Stimulated activated CD4-positive, alpha-beta T cell treated with anti-CD3 and anti-CD28 coated beads, Interleukin-15, amount 100 ng/mL, for 48 hours (primary cell): ENCODE data around the gene GABRB3.

Experiments used
- DNase-seq, 2 donors: peaks; one replicate each; pipeline ENCODE4 v3.0.0-alpha.2; 2020; ENCODE audit warnings: low read depth in 2 of 2

The GABRB3 gene

GRCh38 chr15:26676115-26676514 is 96.8 kb downstream of the GABRB3 start:
- DNase-seq = no peak

DNA sequence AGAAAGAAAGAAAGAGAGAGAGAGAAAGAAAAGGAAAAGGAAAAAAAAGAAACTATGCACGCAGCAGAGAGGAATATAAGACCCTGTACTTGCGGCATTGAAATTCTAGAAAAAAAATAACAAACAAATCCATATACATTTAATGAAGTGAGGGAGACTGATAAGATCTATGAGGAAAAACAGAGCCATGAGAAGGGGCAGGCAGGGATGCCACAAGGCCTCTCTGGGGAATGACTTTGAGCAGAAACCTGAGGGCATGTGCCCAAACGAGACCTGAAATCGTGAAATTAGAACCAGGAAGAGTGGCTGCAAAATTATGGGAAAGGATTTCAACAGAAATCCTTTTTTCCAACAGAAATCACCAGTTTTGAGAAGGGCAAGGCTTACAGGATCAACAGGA is 98.4 kb downstream of the GABRB3 start:
- no peak for DNase-seq

DNA sequence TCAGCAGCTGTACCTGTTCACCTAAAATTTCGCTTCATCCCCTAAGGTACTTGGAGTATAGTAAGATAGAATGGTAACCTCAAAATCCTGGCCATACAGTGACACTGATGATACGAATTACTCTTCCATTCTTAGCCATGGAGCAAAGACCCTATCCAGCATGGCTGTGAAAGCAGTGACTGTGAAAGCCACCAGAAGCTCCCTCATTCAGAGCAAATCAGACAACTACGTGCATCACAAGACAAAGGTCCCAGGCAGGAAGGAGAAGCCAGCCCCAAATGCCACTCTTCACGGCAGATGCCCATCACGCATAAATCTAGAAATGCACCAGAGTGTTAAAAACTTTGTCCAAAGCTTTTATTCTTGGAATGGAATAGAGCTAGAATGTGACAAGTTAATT is 99.4 kb downstream of the GABRB3 start:
- no peak for DNase-seq

GRCh38 chr15:26670116-26670515 is 102.8 kb downstream of the GABRB3 start:
- no peak for DNase-seq

DNA sequence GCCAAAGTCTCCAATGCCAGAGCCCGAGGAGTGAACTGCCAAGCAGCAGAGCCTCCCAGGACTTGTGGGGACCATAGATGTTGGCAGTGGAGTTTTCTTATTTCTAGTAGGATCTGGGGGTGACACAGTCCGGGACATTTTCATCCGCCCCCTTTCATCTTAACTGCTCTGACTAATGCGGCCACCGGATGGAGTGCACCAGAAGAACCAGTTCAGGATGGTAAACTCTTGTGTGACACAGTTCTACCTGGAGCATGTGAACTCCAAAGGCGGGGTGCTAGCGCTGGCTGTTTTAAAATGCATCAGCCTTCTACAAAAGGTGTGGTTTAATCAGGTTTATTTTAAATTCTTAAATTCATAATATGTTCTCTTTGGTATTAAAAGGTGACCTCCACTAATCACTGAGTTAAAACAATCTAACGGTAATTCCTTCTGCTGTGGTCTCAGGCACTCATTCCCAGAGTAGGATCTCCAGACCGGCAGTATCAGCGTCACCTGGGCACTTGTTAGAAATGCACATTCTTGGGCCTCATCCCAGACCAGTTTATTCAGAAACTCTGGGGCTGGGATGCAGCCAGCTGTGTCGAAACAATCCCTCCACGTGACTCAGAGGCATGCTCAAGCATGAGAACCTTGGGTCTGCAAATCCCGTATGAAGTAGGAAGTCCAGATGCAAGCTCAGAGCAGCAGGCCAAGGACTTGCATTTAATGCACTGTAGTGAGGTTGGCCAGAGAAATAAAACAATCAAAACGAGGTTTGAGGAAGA is 105.5 kb downstream of the GABRB3 start:
- no peak for DNase-seq

DNA sequence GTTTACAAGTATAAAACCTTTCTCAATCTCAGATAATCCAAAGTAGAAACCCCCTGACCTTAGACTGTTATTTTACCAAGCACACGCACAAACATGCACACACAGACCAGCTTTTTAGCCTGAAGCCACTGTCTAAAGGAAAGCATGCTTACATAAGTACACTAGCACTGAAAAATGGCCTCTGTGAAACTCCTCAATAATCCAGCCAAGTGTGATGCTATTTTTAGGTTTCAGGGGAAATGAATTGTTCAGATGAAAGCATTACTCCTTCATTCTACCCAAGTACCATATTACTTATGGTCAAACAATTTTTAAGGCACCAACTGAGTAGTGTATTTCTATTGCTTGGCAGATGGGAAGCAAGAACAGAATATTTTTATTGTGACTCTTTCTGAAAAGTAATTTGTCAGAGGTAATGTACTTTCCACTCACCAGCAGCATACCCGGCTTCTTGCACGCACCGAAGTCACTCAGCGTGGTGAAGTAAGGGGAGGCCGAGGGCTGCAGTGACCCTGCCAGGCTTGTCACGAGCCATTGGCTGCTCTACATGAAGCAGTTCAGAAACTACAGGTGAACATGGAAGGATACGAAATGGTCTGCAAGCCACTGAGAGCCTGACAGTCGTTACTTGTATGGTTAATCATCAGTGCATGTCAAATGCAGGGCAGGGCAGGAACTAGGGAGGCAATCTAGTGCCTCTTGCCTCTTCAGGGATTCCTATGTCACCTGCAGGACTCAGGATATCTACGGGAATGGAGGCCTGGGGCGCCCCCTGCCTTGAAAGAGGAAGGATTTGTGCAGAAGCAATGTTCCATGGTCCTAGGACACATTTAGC is 106.7 kb downstream of the GABRB3 start:
- DNase-seq = no peak

GRCh38 chr15:26662283-26662682 is 110.6 kb downstream of the GABRB3 start:
- no peak for DNase-seq

DNA sequence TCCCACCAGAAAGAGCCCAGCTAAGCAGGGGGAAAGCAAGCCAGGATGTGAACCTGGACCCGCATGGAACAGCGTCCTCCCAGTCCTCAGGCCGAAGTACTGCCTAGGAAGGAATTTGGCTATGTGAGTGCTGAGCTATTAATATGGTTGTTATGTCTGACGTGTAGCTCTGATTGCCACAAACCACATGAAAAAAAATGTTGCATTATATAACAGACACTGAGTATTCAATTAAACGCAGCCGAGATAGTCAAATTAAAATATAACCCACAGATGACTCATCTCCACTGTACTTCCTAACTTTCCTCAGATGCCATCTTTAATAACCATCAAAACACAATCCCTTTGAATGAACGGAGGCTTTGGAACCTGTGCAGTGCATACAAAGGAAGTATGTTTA is 111.1 kb downstream of the GABRB3 start:
- no peak for DNase-seq

DNA sequence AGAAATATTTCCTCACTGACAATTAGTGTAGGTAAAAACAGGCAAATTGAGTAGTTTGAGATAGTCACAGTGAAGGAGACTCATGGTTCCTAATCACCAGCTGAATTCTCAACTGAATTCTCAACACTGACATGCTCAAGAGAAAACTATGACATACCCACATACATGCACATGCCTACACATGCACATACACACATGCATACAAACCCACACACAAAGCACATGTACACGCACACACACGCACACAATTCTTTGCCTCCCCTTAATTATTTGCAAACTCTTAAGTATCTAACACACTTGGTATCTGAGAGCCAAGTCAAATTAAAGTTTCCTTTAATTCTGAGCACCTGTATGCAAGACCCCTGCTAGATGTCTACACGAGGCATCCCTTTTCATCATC is 111.8 kb downstream of the GABRB3 start:
- no peak for DNase-seq

DNA sequence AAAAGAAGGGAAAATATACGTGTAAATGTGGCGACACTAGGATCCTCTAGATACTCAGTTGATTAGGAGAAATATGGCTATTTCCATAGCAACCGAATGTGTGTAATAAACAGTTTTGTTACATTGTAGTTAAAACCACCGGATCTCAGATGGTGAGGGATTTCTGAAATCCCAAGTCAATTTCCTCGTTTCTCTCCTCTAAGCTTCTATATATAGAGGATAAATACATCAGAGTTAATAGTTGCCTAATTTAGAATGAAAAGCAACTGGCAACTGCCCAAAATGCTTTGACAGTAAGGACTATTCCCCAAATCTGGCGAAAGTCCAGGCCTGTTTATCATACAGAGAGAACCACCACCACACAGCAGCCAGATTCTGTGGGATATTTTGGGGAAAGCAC is 112.6 kb downstream of the GABRB3 start:
- no peak for DNase-seq

DNA sequence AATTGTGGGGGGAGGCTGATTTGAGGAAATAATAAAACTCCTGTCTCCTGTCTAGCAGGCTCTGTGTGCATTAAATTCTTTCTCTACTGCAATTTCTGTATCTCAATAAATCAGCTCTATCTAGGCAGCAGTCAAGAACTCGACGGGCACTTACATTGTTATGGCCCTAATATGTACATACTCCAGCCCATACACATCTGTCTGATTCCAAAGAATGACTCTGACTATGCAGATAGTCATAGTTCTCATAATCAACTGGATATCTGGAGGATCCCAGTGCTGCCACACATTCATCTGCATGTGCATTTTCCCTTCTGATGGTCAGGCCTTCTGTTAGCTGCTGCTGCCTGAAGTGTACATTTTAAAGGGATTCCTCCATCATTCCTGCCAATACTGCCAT is 114.6 kb downstream of the GABRB3 start:
- no peak for DNase-seq

- DNase-seq = no peak
These were observed 116.8 kb downstream of the GABRB3 start for GRCh38 chr15:26656080-26656479.

- no peak for DNase-seq
These were observed 121.0 kb downstream of the GABRB3 start for GRCh38 chr15:26651909-26652308.

DNA sequence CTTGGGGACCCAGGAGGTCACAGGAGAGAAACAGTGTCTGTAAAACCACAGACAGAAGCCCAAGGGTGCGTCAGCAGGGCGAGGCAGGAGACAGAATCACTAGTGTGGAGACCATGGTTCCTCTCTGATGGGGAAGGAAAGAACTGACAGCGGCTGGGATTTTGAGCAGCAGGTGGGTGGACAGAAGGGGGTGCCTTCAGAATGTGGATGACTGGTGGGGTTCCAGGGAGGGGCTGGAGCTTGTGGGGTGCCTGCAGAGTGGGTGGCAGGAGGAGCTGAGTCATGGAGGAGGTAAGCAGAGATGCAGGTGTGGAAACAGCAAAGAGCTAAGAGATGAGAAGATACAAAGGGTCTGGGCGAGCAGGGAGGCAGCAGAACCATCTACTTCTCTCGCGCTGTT is 124.2 kb downstream of the GABRB3 start:
- no peak for DNase-seq

- no peak for DNase-seq
These were observed 127.9 kb downstream of the GABRB3 start for GRCh38 chr15:26644948-26645347.

DNA sequence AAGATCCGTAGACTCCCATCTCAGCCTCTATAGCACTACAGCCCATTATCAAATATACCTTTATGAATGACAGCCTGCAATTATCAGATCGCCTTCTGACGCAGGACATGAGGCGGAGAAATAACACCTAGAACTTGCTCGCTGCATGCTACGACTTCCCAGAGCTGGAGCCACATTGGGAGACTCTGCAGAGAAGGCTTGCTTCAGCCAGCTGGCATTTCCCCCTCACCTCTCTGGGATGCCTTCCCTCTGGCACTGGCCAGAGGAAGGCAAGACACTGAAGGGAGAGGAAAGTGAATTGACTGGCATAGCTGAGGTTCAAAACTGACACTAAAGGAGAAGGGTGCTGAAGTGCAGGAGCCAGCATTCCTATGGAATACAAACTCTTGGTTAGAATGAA is 131.7 kb downstream of the GABRB3 start:
- no peak for DNase-seq

DNA sequence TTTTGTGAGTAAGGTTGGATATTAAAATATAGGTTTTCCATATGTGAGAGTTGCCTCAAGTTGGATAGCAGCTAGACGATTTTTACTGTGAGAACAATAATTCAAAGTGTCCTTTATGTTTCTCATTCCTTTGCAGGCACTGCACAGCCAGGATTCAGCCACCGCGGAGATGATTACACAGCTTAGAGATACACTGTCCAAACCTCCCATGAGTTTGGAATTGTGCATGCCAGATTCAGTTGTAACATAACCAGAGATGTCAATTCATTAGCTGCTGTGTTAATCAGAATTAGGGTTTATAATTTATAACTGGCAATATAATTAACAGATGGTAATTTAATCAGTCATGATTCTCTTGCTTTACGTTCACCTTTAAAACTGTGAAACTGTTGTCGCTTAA is 132.3 kb downstream of the GABRB3 start:
- DNase-seq = no peak

DNA sequence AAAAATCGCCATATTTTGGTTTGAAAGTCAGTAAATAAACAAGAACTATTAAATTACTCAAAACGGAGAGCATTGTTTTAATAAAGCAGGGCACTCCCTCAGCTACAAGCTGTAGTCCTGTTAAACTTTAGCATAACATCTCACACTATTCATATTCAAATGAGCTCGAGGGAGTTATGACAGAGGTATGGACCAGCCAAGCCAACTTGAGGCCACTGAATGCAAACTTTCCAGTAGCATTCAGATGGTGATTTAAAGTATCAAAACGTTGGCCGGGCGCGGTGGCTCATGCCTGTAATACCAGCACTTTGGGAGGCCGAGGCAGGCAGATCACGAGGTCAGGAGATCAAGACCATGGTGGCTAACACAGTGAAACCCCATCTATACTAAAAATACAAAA is 132.9 kb downstream of the GABRB3 start:
- no peak for DNase-seq

DNA sequence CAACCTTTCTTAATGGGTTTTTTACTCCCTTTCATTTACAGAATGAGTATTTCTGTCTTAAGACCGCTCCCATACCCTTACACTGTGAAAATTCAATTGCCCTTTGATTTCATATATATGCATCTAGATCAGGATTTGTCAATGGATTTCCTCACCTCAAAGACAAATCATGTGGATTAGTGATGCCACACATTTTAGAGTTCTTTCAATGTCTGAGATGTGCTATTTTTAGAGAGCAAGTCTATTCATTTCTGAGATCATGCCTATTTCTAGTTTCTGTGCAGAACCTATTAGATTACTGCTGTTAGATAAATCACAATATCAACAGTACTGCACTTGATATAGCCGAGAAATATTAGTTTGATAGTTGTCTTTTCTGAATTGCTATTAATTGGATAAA is 137.3 kb downstream of the GABRB3 start:
- DNase-seq = no peak

DNA sequence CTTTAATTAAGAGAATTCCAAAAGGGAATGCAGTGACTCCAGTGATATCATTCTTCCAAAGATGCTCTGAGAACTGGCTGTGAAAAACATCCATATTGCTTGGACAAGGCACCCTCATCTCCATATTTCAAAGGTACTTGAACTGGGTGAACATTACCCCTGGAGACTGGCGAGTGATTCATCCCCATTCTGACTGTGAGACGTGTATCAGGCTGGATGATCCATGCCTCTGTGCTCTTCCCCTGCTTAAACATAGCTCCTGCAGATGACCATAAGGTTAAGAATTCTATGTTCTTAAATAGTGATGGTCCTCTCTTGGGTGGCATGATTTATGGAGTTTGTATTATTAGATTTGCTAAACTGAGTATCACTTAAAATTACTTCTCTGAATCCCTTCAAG is 137.8 kb downstream of the GABRB3 start:
- DNase-seq = no peak

DNA sequence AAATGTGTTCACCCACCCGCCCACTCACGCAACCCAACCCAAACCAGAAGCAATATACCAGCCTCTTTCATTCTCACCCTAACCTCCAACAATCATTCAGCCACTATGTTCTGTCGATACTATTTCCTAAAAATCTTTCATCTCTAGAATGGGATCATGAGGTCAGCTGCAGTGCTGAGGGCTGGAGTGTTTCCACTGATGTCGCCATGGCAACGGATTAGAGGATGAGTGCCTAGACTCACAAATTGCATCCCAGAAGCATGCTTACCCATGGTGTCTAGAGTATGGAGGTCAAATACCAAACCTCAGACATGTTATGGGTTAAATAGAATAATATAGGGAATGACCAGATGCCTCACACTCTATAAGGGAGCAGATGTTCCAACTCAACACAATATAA is 138.5 kb downstream of the GABRB3 start:
- DNase-seq = no peak

DNA sequence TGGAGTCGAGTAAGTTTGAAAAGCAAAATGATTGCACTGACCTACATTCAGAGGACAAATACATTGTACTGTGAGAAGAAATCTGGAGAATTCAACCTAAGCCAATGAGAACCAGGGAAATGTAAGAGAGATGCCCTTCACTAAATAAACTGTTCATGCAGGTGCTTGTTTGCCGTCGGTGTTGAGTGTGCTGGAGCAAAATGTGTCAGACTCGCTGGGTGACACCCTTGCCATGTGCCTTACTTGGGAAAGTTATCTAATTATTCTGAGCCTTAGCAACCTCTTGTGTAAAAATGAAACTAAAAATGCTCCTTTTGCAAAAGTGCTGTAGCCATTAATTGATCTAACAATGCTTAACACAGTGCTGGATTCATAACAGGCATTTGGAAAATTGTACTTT is 140.4 kb downstream of the GABRB3 start:
- no peak for DNase-seq

DNA sequence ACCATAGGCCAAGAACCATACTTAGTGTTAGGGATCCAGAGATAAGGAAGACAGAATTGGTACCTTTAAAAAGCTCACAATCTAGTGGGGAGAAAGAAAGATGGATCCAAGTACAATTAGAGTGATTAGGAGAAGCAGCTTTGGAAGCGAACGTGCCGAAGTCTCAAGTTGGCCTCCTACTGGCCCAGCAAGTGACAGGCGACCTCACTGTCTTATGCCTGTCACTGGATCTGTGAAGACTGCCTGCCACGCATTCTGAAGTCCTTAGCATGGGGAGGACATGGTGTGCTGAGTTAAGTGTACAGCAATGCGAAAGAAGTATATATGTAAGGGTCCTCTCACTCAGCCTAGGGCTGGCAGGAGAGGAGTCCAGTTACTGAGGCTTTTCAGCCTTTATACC is 141.0 kb downstream of the GABRB3 start:
- no peak for DNase-seq
